Liver (tissue), 9 donors: Measurements from ENCODE around the gene CD274. TPM values are rescaled to one million over a fixed set of nuclear protein-coding genes. Genes with fewer than 3 reads are reported as not detected.

ENCODE experiments used
- DNase-seq: peaks from one replicate; pipeline ENCODE4 v3.0.0-alpha.2; 2017; ENCODE audit warnings: low spot score
- H3K27ac ChIP-seq, 2 donors: one replicate each; pipeline ENCODE4 v1.7.0; 2013; ENCODE audit warnings: inconsistent platforms in 2 of 2, low read length in 2 of 2, control low read depth in 1 of 2, low read depth in 1 of 2, mild to moderate bottlenecking in 1 of 2
- H3K27me3 ChIP-seq, 4 donors: one replicate each; pipeline versions ENCODE4 v1.6.1 to v1.7.0; 2013; ENCODE audit warnings: low read length in 3 of 4, inconsistent platforms in 1 of 4, mild to moderate bottlenecking in 1 of 4, moderate library complexity in 1 of 4; ENCODE audit not compliant: control insufficient read depth in 4 of 4, insufficient read depth in 4 of 4
- H3K36me3 ChIP-seq, 4 donors: one replicate each; pipeline versions ENCODE4 v1.6.1 to v1.7.0; 2013; ENCODE audit warnings: low read length in 3 of 4, mild to moderate bottlenecking in 3 of 4, low read depth in 1 of 4, moderate library complexity in 1 of 4; ENCODE audit not compliant: control insufficient read depth in 4 of 4, insufficient read depth in 3 of 4
- H3K4me1 ChIP-seq, 4 donors: one replicate each; pipeline versions ENCODE4 v1.6.1 to v1.7.0; 2013; ENCODE audit warnings: low read length in 3 of 4, mild to moderate bottlenecking in 3 of 4, moderate library complexity in 1 of 4; ENCODE audit not compliant: control insufficient read depth in 4 of 4, insufficient read depth in 4 of 4
- H3K4me3 ChIP-seq, 3 donors: one replicate each; pipeline versions ENCODE4 v1.6.1 to v1.7.0; 2013; ENCODE audit warnings: low read length in 3 of 3, control low read depth in 1 of 3, low read depth in 1 of 3, mild to moderate bottlenecking in 1 of 3
- H3K9ac ChIP-seq, 2 donors: one replicate each; pipeline ENCODE4 v1.7.0; 2013; ENCODE audit warnings: low read length in 2 of 2, mild to moderate bottlenecking in 2 of 2, moderate library complexity in 2 of 2, control low read depth in 1 of 2, low read depth in 1 of 2
- H3K9me3 ChIP-seq, 4 donors: one replicate each; pipeline versions ENCODE4 v1.6.1 to v1.7.0; 2013; ENCODE audit warnings: low read length in 3 of 4; ENCODE audit not compliant: control insufficient read depth in 4 of 4
- CTCF ChIP-seq: fragments of 150-350 bp; IDR thresholded peaks from 2 replicates; pipeline ENCODE4 v1.5.1; 2017; ENCODE audit warnings: improper control_type of control experiment, low read depth, low read length; ENCODE audit not compliant: missing input control
- EGR1 ChIP-seq, 2 donors: IDR thresholded peaks; 2 replicates each; pipeline ENCODE4 v1.6.1; 2016 to 2018; ENCODE audit warnings: antibody characterized with exemption in 2 of 2, low read depth in 2 of 2
- FOXA1 ChIP-seq: IDR thresholded peaks from 2 replicates; pipeline ENCODE4 v1.6.1; 2016; ENCODE audit warnings: antibody characterized with exemption
- FOXA2 ChIP-seq: IDR thresholded peaks from 2 replicates; pipeline ENCODE4 v1.6.1; 2016; ENCODE audit warnings: antibody characterized with exemption
- GABPA ChIP-seq, 2 donors: IDR thresholded peaks in 1 of 2; conservative IDR thresholded peaks in 1 of 2; 2 replicates each; pipeline ENCODE4 v1.6.1; 2016; ENCODE audit warnings: antibody characterized with exemption in 2 of 2, mild to moderate bottlenecking in 1 of 2, moderate library complexity in 1 of 2
- HNF4A ChIP-seq, 2 donors: conservative IDR thresholded peaks; 2 replicates each; pipeline ENCODE4 v1.6.1; 2016; ENCODE audit warnings: antibody characterized with exemption in 2 of 2, mild to moderate bottlenecking in 2 of 2
- HNF4G ChIP-seq: IDR thresholded peaks from 2 replicates; pipeline ENCODE4 v1.6.1; 2016; ENCODE audit warnings: antibody characterized with exemption
- JUND ChIP-seq, 2 donors: IDR thresholded peaks; 2 replicates each; pipeline ENCODE4 v1.6.1; 2016; ENCODE audit warnings: antibody characterized with exemption in 2 of 2
- MAX ChIP-seq: IDR thresholded peaks from 2 replicates; pipeline ENCODE4 v1.6.1; 2016; ENCODE audit warnings: antibody characterized with exemption
- NR2F2 ChIP-seq: IDR thresholded peaks from 2 replicates; pipeline ENCODE4 v1.6.1; 2016; ENCODE audit warnings: antibody characterized with exemption
- RAD21 ChIP-seq, 2 donors: IDR thresholded peaks; 2 replicates each; pipeline ENCODE4 v1.6.1; 2016; ENCODE audit warnings: antibody characterized with exemption in 2 of 2, mild to moderate bottlenecking in 2 of 2
- RXRA ChIP-seq, 2 donors: IDR thresholded peaks; 2 replicates each; pipeline ENCODE4 v1.6.1; 2017 to 2018; ENCODE audit warnings: antibody characterized with exemption in 2 of 2, mild to moderate bottlenecking in 1 of 2
- SP1 ChIP-seq: IDR thresholded peaks from 2 replicates; pipeline ENCODE4 v1.6.1; 2018; ENCODE audit warnings: antibody characterized with exemption, mild to moderate bottlenecking
- TAF1 ChIP-seq: conservative IDR thresholded peaks from 2 replicates; pipeline ENCODE4 v1.6.1; 2016; ENCODE audit warnings: antibody characterized with exemption, mild to moderate bottlenecking
- YY1 ChIP-seq: IDR thresholded peaks from 2 replicates; pipeline ENCODE4 v1.6.1; 2016; ENCODE audit warnings: antibody characterized with exemption, mild to moderate bottlenecking
- WGBS: extraction: QIAGEN DNeasy Blood & Tissue Kit; methylation state at CpG from one replicate; pipeline ENCODE4 v1.1.7; 2013; 5-methylcytosine and 5-hydroxymethylcytosine counted together
- polyA plus RNA-seq, 2 donors: library from polyadenylated mRNA; stranded (reverse) in 1 of 2; unstranded in 1 of 2; fragments of 200-250 nt in 1 of 2; fragments of >200 nt in 1 of 2; fragmentation: Nextera tagmentation in 1 of 2; extraction: Ambion mirVana in 1 of 2; gene quantifications; one replicate each; pipeline versions ENCODE4 v1.2.1 to v1.2.3, GENCODE V29; 2013 to 2015
- total RNA-seq, 2 donors: library from RNA; depleted of rRNA; stranded (reverse); fragments of >200 nt; gene quantifications; one replicate each; pipeline ENCODE4 v1.2.3, GENCODE V29; 2014
- TF ChIP-seq, protein P1 (sequence below): IDR thresholded peaks from 2 replicates; pipeline ENCODE4 v1.6.1; 2016; ENCODE audit warnings: antibody characterized with exemption, mild to moderate bottlenecking
- TF ChIP-seq, protein P2 (sequence below): IDR thresholded peaks from 2 replicates; pipeline ENCODE4 v1.6.1; 2016; ENCODE audit warnings: antibody characterized with exemption
- TF ChIP-seq, protein P3 (sequence below): IDR thresholded peaks from 2 replicates; pipeline ENCODE4 v1.6.1; 2016; ENCODE audit warnings: antibody characterized with exemption
- donor health status: healthy.
- donor health status: healthy.
- donor health status: healthy.
- donor health status: healthy.
- donor health status: healthy.

CD274 gene
- total and polyA plus RNA-seq, 4 donors: 1.0 to 3.1 (median 1.9) TPM

DNA sequence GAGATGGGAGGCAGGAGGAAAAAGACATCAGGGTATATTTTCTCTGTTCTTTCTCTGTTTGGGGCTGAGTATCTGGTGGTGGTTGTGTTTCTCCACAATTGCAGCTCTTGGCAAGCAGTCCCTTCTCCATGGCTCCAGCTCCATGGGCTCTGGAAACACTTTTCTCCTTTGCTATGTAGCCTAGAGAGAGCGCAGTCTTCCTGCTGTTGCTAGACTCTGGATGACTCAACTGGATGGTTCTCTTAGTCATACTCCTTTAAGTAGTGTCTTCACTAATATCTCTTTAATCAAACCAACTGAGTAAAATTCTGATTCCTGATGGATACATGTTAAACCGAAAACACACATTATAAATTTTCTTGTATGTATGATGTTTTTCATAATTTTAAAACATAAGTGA is 9.3 kb upstream of the CD274 start:
- WGBS: 96% methylated on average over 2 of the region's 2 CpGs
- no peaks in the 10 kb centered on the region for H3K27me3 ChIP-seq
- peaks cover 4 to 16% (median 9%) of the 10 kb centered on the region in 4 donors for H3K4me1 ChIP-seq

More for the DNA sequence above, 9.3 kb upstream of the CD274 start:
- no peaks in the 10 kb centered on the region for H3K9me3 ChIP-seq
- no peak overlapping the region for H3K27ac ChIP-seq
- H3K9ac ChIP-seq: no peak overlapping the region
- no peaks in the 10 kb centered on the region for H3K36me3 ChIP-seq
- no peak overlapping the region for H3K4me3 ChIP-seq
- no peak for DNase-seq
- no peak for TF ChIP-seq NR2F2
- TF ChIP-seq YY1: no peak
- TF ChIP-seq, protein P1, sequence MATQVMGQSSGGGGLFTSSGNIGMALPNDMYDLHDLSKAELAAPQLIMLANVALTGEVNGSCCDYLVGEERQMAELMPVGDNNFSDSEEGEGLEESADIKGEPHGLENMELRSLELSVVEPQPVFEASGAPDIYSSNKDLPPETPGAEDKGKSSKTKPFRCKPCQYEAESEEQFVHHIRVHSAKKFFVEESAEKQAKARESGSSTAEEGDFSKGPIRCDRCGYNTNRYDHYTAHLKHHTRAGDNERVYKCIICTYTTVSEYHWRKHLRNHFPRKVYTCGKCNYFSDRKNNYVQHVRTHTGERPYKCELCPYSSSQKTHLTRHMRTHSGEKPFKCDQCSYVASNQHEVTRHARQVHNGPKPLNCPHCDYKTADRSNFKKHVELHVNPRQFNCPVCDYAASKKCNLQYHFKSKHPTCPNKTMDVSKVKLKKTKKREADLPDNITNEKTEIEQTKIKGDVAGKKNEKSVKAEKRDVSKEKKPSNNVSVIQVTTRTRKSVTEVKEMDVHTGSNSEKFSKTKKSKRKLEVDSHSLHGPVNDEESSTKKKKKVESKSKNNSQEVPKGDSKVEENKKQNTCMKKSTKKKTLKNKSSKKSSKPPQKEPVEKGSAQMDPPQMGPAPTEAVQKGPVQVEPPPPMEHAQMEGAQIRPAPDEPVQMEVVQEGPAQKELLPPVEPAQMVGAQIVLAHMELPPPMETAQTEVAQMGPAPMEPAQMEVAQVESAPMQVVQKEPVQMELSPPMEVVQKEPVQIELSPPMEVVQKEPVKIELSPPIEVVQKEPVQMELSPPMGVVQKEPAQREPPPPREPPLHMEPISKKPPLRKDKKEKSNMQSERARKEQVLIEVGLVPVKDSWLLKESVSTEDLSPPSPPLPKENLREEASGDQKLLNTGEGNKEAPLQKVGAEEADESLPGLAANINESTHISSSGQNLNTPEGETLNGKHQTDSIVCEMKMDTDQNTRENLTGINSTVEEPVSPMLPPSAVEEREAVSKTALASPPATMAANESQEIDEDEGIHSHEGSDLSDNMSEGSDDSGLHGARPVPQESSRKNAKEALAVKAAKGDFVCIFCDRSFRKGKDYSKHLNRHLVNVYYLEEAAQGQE: no peak
- TF ChIP-seq RAD21 (IDR thresholded peaks at IDR 0.05): no peak
- no peak for TF ChIP-seq GABPA (IDR thresholded peaks at IDR 0.05 in 1 of 2, conservative IDR thresholded peaks at IDR 0.05 in 1 of 2)
- TF ChIP-seq TAF1: no peak
- TF ChIP-seq HNF4G: no peak
- no peak for TF ChIP-seq SP1
- no peak for TF ChIP-seq MAX
- TF ChIP-seq, protein P2, sequence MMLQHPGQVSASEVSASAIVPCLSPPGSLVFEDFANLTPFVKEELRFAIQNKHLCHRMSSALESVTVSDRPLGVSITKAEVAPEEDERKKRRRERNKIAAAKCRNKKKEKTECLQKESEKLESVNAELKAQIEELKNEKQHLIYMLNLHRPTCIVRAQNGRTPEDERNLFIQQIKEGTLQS: no peak
- no peak for TF ChIP-seq EGR1 (IDR thresholded peaks at IDR 0.05; ENCODE audit: low read depth in 2 of 2)
- no peak for TF ChIP-seq CTCF
- TF ChIP-seq FOXA1: no peak
- TF ChIP-seq HNF4A (conservative IDR thresholded peaks at IDR 0.05): no peak
- TF ChIP-seq, protein P3, sequence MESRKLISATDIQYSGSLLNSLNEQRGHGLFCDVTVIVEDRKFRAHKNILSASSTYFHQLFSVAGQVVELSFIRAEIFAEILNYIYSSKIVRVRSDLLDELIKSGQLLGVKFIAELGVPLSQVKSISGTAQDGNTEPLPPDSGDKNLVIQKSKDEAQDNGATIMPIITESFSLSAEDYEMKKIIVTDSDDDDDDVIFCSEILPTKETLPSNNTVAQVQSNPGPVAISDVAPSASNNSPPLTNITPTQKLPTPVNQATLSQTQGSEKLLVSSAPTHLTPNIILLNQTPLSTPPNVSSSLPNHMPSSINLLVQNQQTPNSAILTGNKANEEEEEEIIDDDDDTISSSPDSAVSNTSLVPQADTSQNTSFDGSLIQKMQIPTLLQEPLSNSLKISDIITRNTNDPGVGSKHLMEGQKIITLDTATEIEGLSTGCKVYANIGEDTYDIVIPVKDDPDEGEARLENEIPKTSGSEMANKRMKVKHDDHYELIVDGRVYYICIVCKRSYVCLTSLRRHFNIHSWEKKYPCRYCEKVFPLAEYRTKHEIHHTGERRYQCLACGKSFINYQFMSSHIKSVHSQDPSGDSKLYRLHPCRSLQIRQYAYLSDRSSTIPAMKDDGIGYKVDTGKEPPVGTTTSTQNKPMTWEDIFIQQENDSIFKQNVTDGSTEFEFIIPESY: no peak
- no peak for TF ChIP-seq FOXA2
- TF ChIP-seq JUND (IDR thresholded peaks at IDR 0.05): no peak
- no peak for TF ChIP-seq RXRA (IDR thresholded peaks at IDR 0.05)
